Ovary (tissue), 9 donors: ENCODE data around the gene RABEPK. TPM values are rescaled to one million over a fixed set of nuclear protein-coding genes. Genes with fewer than 3 reads are reported as not detected.
A peak's percentile ranks its signal among the peaks of the same experiment; 100 is the strongest.
"Not testable (repeated sequence)": the region's sequence is repeated elsewhere in the genome, so short reads cannot be mapped to it uniquely, and the experiment has no call there.

Source experiments
- DNase-seq, 5 donors: peaks; one replicate each; pipeline ENCODE4 v3.0.0-alpha.2; 2019 to 2020
- H3K27ac ChIP-seq, 2 donors: fragments of 200-600 bp; one replicate each; pipeline versions ENCODE4 v1.5.1 to v1.8.0; 2019 to 2022
- H3K27me3 ChIP-seq: fragments of 200-600 bp; one replicate; pipeline ENCODE4 v1.8.0; 2022
- H3K36me3 ChIP-seq: fragments of 200-600 bp; sonication (generic); one replicate; pipeline ENCODE4 v1.5.1; 2019
- H3K4me1 ChIP-seq: one replicate; pipeline ENCODE4 v1.8.1; 2013; ENCODE audit warnings: mild to moderate bottlenecking, moderate library complexity; ENCODE audit not compliant: insufficient read depth
- H3K4me3 ChIP-seq: fragments of 200-600 bp; sonication (generic); one replicate; pipeline ENCODE4 v1.5.1; 2017
- H3K9me3 ChIP-seq, 2 donors: fragments of 200-600 bp in 1 of 2; sonication (generic) in 1 of 2; one replicate each; pipeline versions ENCODE4 v1.5.1 to v1.8.1; 2013 to 2019; ENCODE audit warnings: mild to moderate bottlenecking in 1 of 2, moderate library complexity in 1 of 2
- CTCF ChIP-seq, 3 donors: fragments of 450-650 bp in 2 of 3; fragments of 200-600 bp in 1 of 3; IDR thresholded peaks; one replicate each; pipeline versions ENCODE4 v1.5.1 to v1.8.0; 2016 to 2022; ENCODE audit warnings: antibody characterized with exemption in 3 of 3, mild to moderate bottlenecking in 1 of 3
- EP300 ChIP-seq: sonication (generic); formaldehyde crosslinking; IDR thresholded peaks from one replicate; pipeline ENCODE4 v1.6.1; 2017; ENCODE audit warnings: antibody characterized with exemption
- POLR2A ChIP-seq: fragments of 450-650 bp; IDR thresholded peaks from one replicate; pipeline ENCODE4 v1.6.1; 2017; ENCODE audit warnings: antibody characterized with exemption, mild to moderate bottlenecking, moderate library complexity
- WGBS, 3 donors: extraction: QIAGEN DNeasy Blood & Tissue Kit in 1 of 3; methylation state at CpG; one replicate each; pipeline versions ENCODE4 v1.1.5 to v1.1.7; 2013 to 2017; 5-methylcytosine and 5-hydroxymethylcytosine counted together
- intact Hi-C, 4 donors: fragments of 100-400 bp; cut with DNase I; formaldehyde crosslinking; loops; one replicate each; pipeline versions ENCODE4 v1.11.0 to v1.15.1; 2022 to 2023
- polyA plus RNA-seq, 2 donors: library from polyadenylated mRNA; stranded (reverse); fragments of 200-250 nt in 1 of 2; fragments of 350-450 nt in 1 of 2; fragmentation: Illumina TruSeq in 1 of 2; extraction: RNeasy Lipid Tissue Mini Kit (QIAGEN cat#74804) in 1 of 2; gene quantifications; one replicate each; pipeline ENCODE4 v1.2.3, GENCODE V29; 2013 to 2014
- total RNA-seq, 7 donors: library from RNA; depleted of rRNA in 2 of 7; stranded (reverse); fragments of >200 nt in 2 of 7; fragmentation: NEBNext Ultra II Directional in 3 of 7; extraction: Animal tissue kit (Norgen Biotek cat#: 25700) in 3 of 7; gene quantifications; one replicate each; pipeline versions ENCODE4 v1.1.0 to v1.2.4, GENCODE V29; 2016 to 2023
- donor health status: DM: no; HTN: no; CAD: no; lungs with moderate emphysema.
- donor health status: DM: no; HTN: no; CAD: no.
- donor health status: Bipolar disorder and iron deficiency.
- donor health status: DM: yes; HTN: yes; CAD: no.
- donor health status: DM: no; HTN: no; CAD: no.
- donor health status: DM: yes; HTN: yes; CAD: no.

RABEPK gene
- total and polyA plus RNA-seq, 9 donors: 7.7 to 24.4 (median 15.0) TPM

- WGBS, 3 donors: 1 to 2% (median 1%) methylated on average over 56 to 72 of the region's 72 CpGs
- DNase-seq: peak; percentile 82 to 92 (median 85)
- peak; percentile 55 for TF ChIP-seq POLR2A
- TF ChIP-seq EP300: no peak
- peak; percentile 53 to 74 (median 74) for TF ChIP-seq CTCF (IDR thresholded peaks at IDR 0.05)
- Histone ChIP-seq H3K4me1 (peaks cover 7% of the 10 kb centered on the region), H3K36me3 (no peaks in the 10 kb centered on the region), H3K4me3 (peak within 1 kb of the TSS; percentile 82), H3K9me3 (no peaks in the 10 kb centered on the region), H3K27ac (peak within 1 kb of the TSS in 1 of 2 donors; percentile 31), H3K27me3 (no peaks in the 10 kb centered on the region)
- intact Hi-C loops: no loop called here
Observed at GRCh38 chr9:125261501-125262293, 61.4 kb downstream of the RABEPK start, which contains the start of gene GAPVD1. TSS of gene GAPVD1 (plus strand) at chr9:125261826. CDS start at chr9:125298922, 37,096 bp downstream.

- Histone ChIP-seq H3K4me1 (peaks cover 7% of the 10 kb centered on the region), H3K27me3 (no peaks in the 10 kb centered on the region), H3K4me3 (peak overlapping the region; percentile 82), H3K27ac (no peak overlapping the region), H3K36me3 (no peaks in the 10 kb centered on the region), H3K9me3 (no peaks in the 10 kb centered on the region)
- TF ChIP-seq CTCF (IDR thresholded peaks at IDR 0.05) (no peak), POLR2A (no peak), EP300 (no peak)
- no peak for DNase-seq
- intact Hi-C loops: no loop called here
- WGBS, 3 donors: 17 to 21% (median 18%) methylated on average over 11 of the region's 11 CpGs
Observed at GRCh38 chr9:125262294-125262991, 62.1 kb downstream of the RABEPK start.

GRCh38 chr9:125264068-125264467, 63.7 kb downstream of the RABEPK start:
- H3K4me3 ChIP-seq, intact Hi-C loops, H3K27ac ChIP-seq, H3K9me3 ChIP-seq, DNase-seq, H3K27me3 ChIP-seq, H3K4me1 ChIP-seq, H3K36me3 ChIP-seq: not testable (repeated sequence)
- WGBS, 3 donors: 82 to 87% (median 83%) methylated on average over 7 of the region's 7 CpGs

- no peak overlapping the region for H3K27ac ChIP-seq
- intact Hi-C loops: no loop called here
- H3K4me1 ChIP-seq: peaks cover 10% of the 10 kb centered on the region
- H3K9me3 ChIP-seq: no peaks in the 10 kb centered on the region
- no peak for DNase-seq
- WGBS, 3 donors: 35 to 41% (median 37%) methylated on average over 6 of the region's 6 CpGs
- no peaks in the 10 kb centered on the region for H3K36me3 ChIP-seq
- H3K4me3 ChIP-seq: no peak overlapping the region
- no peak for TF ChIP-seq EP300
- TF ChIP-seq POLR2A: no peak
- no peak for TF ChIP-seq CTCF (IDR thresholded peaks at IDR 0.05)
- no peaks in the 10 kb centered on the region for H3K27me3 ChIP-seq
Observed at GRCh38 chr9:125268394-125269013, 68.2 kb downstream of the RABEPK start.
